ENCODE measurements around the gene GGT1. TPM values are rescaled to one million over a fixed set of nuclear protein-coding genes. Genes with fewer than 3 reads are reported as not detected.
A peak's percentile ranks its signal among the peaks of the same experiment; 100 is the strongest.

GGT1 gene
- total RNA-seq, 2 experiments from 2014 or later = 5.1 to 5.8 TPM

- Histone ChIP-seq H3K9me3 (ENCODE audit: low read length) (no peaks in the 10 kb centered on the region), H4K20me1 (ENCODE audit: insufficient read depth, low read length) (no peaks in the 10 kb centered on the region), H3K4me2 (ENCODE audit: low read length) (no peak overlapping the region), H3K9me2 (ENCODE audit: insufficient read depth, low read length) (no peaks in the 10 kb centered on the region), H3K27ac (ENCODE audit: low read depth, low read length, poor library complexity, severe bottlenecking) (no peak overlapping the region), H3K36me3 (ENCODE audit: insufficient read depth, low read length) (peaks cover 24% of the 10 kb centered on the region), H3K4me3 (ENCODE audit: low read depth, low read length, poor library complexity, severe bottlenecking) (no peak overlapping the region), H3K79me2 (ENCODE audit: insufficient read depth, low read depth, low read length) (no peaks in the 10 kb centered on the region), H3K4me1 (ENCODE audit: insufficient read depth, low read length, poor library complexity, severe bottlenecking) (no peaks in the 10 kb centered on the region), H2AFZ (ENCODE audit: low read length) (no peak overlapping the region)
- ChIA-PET CTCF (ENCODE audit: unreplicated experiment) (no interaction called here), POLR2A (no interaction called here)
- BruUV-seq (replicated peaks) = no TSS peak
- TF ChIP-seq CTCF (conservative IDR thresholded peaks at IDR 0.05; ENCODE audit: low read length) (no peak), EZH2phosphoT487 (IDR thresholded peaks at IDR 0.05; ENCODE audit: borderline replicate concordance, low read depth, low read length) (no peak)
- no peak for DNase-seq (ENCODE audit: low spot score)
- intact Hi-C loops (cut with micrococcal nuclease; ENCODE audit: unreplicated experiment) = no loop called here
Measured at GRCh38 chr22:24578355-24579257, 24.4 kb upstream of the GGT1 start.

- no peaks in the 10 kb centered on the region for H3K4me1 ChIP-seq (ENCODE audit: insufficient read depth, low read length, poor library complexity, severe bottlenecking)
- CTCF ChIA-PET (ENCODE audit: unreplicated experiment) = no interaction called here
- peaks cover 18% of the 10 kb centered on the region for H3K36me3 ChIP-seq (ENCODE audit: insufficient read depth, low read length)
- POLR2A ChIA-PET = no interaction called here
- no peaks in the 10 kb centered on the region for H3K9me2 ChIP-seq (ENCODE audit: insufficient read depth, low read length)
- no peak overlapping the region for H3K27ac ChIP-seq (ENCODE audit: low read depth, low read length, poor library complexity, severe bottlenecking)
- H4K20me1 ChIP-seq (ENCODE audit: insufficient read depth, low read length) = no peaks in the 10 kb centered on the region
- no peaks in the 10 kb centered on the region for H3K79me2 ChIP-seq (ENCODE audit: insufficient read depth, low read depth, low read length)
- no peak for DNase-seq (ENCODE audit: low spot score)
- no peaks in the 10 kb centered on the region for H3K9me3 ChIP-seq (ENCODE audit: low read length)
- TF ChIP-seq EZH2phosphoT487 (IDR thresholded peaks at IDR 0.05; ENCODE audit: borderline replicate concordance, low read depth, low read length) = no peak
- no peak for TF ChIP-seq CTCF (conservative IDR thresholded peaks at IDR 0.05; ENCODE audit: low read length)
- H2AFZ ChIP-seq (ENCODE audit: low read length) = no peak overlapping the region
- intact Hi-C loops (cut with micrococcal nuclease; ENCODE audit: unreplicated experiment) = no loop called here
- TSS peak; percentile 9 for BruUV-seq (replicated peaks)
- H3K4me2 ChIP-seq (ENCODE audit: low read length) = no peak overlapping the region
- no peak overlapping the region for H3K4me3 ChIP-seq (ENCODE audit: low read depth, low read length, poor library complexity, severe bottlenecking)
Measured at GRCh38 chr22:24579258-24579601, 23.8 kb upstream of the GGT1 start.

GRCh38 chr22:24580276-24580675 is 22.7 kb upstream of the GGT1 start:
- Histone ChIP-seq H3K79me2 (ENCODE audit: insufficient read depth, low read depth, low read length) (no peaks in the 10 kb centered on the region), H3K36me3 (ENCODE audit: insufficient read depth, low read length) (peaks cover 8% of the 10 kb centered on the region; the same call in 1 of the 2 replicates), H3K27ac (ENCODE audit: low read depth, low read length, poor library complexity, severe bottlenecking) (no peak overlapping the region), H2AFZ (ENCODE audit: low read length) (no peak overlapping the region), H3K4me2 (ENCODE audit: low read length) (no peak overlapping the region), H3K9me2 (ENCODE audit: insufficient read depth, low read length) (no peaks in the 10 kb centered on the region), H3K4me3 (ENCODE audit: low read depth, low read length, poor library complexity, severe bottlenecking) (no peak overlapping the region), H4K20me1 (ENCODE audit: insufficient read depth, low read length) (no peaks in the 10 kb centered on the region), H3K9me3 (ENCODE audit: low read length) (no peaks in the 10 kb centered on the region), H3K4me1 (ENCODE audit: insufficient read depth, low read length, poor library complexity, severe bottlenecking) (no peaks in the 10 kb centered on the region)
- TF ChIP-seq EZH2phosphoT487 (IDR thresholded peaks at IDR 0.05; ENCODE audit: borderline replicate concordance, low read depth, low read length) (no peak), CTCF (conservative IDR thresholded peaks at IDR 0.05; ENCODE audit: low read length) (no peak)
- CTCF ChIA-PET (ENCODE audit: unreplicated experiment) = no interaction called here
- no TSS peak for BruUV-seq (replicated peaks)
- DNase-seq (ENCODE audit: low spot score) = no peak
- POLR2A ChIA-PET = no interaction called here
- intact Hi-C loops (cut with micrococcal nuclease; ENCODE audit: unreplicated experiment) = no loop called here
